ENCODE data around the gene PRKD1.

PRKD1 gene

DNA sequence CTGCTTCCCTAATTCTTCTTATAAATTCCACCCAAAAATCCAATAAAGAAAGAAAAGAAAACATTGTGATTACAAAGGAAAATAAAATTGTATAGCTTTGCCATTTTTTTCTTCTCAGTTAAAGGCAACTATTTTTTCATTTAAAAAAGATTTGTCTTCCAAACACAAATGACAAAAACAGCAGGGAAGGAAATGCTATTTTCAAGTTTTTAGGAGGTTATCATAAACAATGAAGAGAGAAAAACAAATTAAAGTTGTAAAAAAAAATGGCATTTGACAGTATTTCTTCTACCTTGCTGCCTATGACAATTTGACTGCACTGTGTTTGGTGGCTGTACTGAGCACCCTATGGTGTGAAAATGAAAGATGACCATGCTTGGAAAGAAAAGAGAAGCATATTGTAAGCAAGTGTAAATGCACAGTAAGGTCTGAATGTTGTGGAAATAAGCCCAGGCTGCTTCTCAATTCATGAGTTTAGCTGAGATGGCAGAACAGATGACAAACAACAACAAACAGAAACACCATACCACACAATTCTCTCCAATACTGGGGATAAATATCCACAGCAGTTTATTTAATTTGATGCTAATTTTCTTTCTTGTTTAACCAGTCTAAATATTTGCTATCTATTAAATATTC is 109.8 kb downstream of the PRKD1 start:
- no peak for TF ChIP-seq CTCF (conservative IDR thresholded peaks at IDR 0.05; ENCODE audit: control insufficient read depth, insufficient read depth, low read depth, low read length)
- DNase-seq (ENCODE audit: low read depth), result no peak

GRCh38 chr14:29815016-29815674 is 112.5 kb downstream of the PRKD1 start:
- DNase-seq (ENCODE audit: low read depth), result no peak
- no peak overlapping the region for H3K4me3 ChIP-seq (ENCODE audit: control insufficient read depth, low read depth, low read length)
- TF ChIP-seq CTCF (conservative IDR thresholded peaks at IDR 0.05; ENCODE audit: control insufficient read depth, insufficient read depth, low read depth, low read length), result no peak

More for the DNA sequence above, 109.8 kb downstream of the PRKD1 start:
- H3K4me3 ChIP-seq (ENCODE audit: control insufficient read depth, low read depth, low read length), result no peak overlapping the region

DNA sequence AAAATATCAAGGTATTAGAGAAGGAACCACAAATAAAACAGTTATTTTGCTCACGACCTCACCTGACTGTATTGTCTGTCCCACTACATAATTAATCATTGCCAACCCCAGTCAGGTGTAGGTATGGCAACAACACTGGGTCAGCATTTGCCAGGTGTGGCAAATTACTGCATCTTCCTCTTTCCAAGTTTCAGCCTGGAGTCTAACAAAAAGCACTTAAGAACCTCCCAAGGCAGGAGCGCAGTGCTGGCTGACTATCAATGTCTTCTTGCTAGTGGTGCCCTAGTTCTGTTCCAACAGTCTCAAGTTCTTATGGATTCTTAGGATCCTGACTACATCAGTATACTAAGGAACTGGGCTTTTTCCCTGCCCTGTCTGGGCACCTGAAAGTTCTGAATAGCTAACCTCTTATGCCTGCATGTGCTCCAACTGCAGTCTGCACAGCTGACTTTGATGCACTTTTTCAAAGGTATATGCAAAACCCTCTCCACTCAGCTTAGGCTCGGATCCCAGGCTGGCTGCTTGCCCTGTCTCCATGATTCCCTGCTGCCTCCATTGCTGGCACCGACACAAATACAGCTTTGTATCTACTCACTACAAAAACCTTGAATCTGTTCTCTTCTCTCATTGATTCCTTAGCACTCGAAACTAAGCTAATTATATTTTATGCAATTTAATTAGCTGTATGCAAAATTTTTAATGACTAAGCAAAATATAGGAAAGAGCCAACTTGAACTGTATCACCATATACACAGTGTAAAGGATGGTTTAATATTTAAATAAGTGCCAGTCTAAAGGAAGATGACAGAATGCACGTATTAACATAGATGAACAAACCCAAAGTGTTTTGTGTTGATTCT is 113.3 kb downstream of the PRKD1 start:
- H3K4me3 ChIP-seq (ENCODE audit: control insufficient read depth, low read depth, low read length), result no peak overlapping the region
- peak; percentile 43 for DNase-seq (ENCODE audit: low read depth)
- no peak for TF ChIP-seq CTCF (conservative IDR thresholded peaks at IDR 0.05; ENCODE audit: control insufficient read depth, insufficient read depth, low read depth, low read length)

GRCh38 chr14:29810682-29811081 is 117.0 kb downstream of the PRKD1 start:
- no peak for TF ChIP-seq CTCF (conservative IDR thresholded peaks at IDR 0.05; ENCODE audit: control insufficient read depth, insufficient read depth, low read depth, low read length)
- no peak overlapping the region for H3K4me3 ChIP-seq (ENCODE audit: control insufficient read depth, low read depth, low read length)
- DNase-seq (ENCODE audit: low read depth), result peak; percentile 26

GRCh38 chr14:29810064-29810463 is 117.6 kb downstream of the PRKD1 start:
- no peak for TF ChIP-seq CTCF (conservative IDR thresholded peaks at IDR 0.05; ENCODE audit: control insufficient read depth, insufficient read depth, low read depth, low read length)
- no peak for DNase-seq (ENCODE audit: low read depth)
- no peak overlapping the region for H3K4me3 ChIP-seq (ENCODE audit: control insufficient read depth, low read depth, low read length)

DNA sequence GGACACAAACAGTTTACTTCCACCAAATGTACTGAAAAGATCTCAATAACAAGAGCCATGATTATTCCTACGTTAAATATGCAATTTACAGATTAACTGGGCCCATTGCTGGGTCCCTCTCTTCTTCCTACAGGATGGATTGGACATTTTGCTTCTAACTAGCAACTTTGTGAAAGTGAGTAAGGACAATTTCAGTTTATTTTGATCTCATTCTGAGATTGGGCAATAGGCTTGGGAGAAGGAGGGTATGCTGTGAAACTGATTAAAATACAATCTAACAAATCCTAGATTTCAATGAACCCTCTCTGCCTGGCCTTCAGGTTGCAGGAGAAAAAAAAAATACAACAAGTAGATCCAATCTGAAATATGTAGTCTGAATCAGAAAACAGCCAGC is 121.5 kb downstream of the PRKD1 start:
- no peak overlapping the region for H3K4me3 ChIP-seq (ENCODE audit: control insufficient read depth, low read depth, low read length)
- TF ChIP-seq CTCF (conservative IDR thresholded peaks at IDR 0.05; ENCODE audit: control insufficient read depth, insufficient read depth, low read depth, low read length), result no peak

More for the DNA sequence above, 121.5 kb downstream of the PRKD1 start:
- peak; percentile 17 for DNase-seq (ENCODE audit: low read depth)

All from fibroblast of mammary gland (primary cell).